IMR-90 (cell line): Measurements from ENCODE around the gene ESR2. TPM values are rescaled to one million over a fixed set of nuclear protein-coding genes. Genes with fewer than 3 reads are reported as not detected.

ENCODE experiments used
- ATAC-seq: fragments of 200-7000 bp; cut with Tn5 transposase; 2 replicates; pipeline ENCODE4 v1.9.1; 2020; ENCODE audit warnings: low read depth, mild to moderate bottlenecking, moderate library complexity
- BruUV-seq: library from RNA; stranded (reverse); fragments of 400-500 nt; replicated peaks from 2 replicates; lab custom pipeline; 2021; lab: Mats Ljungman, UMichigan
- CTCF ChIA-PET: fragments of 300-600 bp; formaldehyde crosslinking; extraction: SDS; loops from one replicate; lab custom pipeline; 2021; ENCODE audit warnings: antibody characterized with exemption; lab: Yijun Ruan, JAX
- POLR2A ChIA-PET: fragments of 300-600 bp; sonication (Branson Sonifier 250); formaldehyde crosslinking; loops from one replicate; lab custom pipeline; 2022; ENCODE audit warnings: antibody characterized with exemption; ENCODE audit not compliant: unreplicated experiment; lab: Charles Lee
- DNase-seq: peaks from one replicate; pipeline ENCODE4 v3.0.0; 2013
- H2AFZ ChIP-seq: replicated peaks from 2 replicates; pipeline ENCODE3; 2013; ENCODE audit warnings: low read length, mild to moderate bottlenecking; ENCODE audit not compliant: poor library complexity
- H2AK5ac ChIP-seq: 2 replicates; pipeline ENCODE4 v1.6.1; 2013; ENCODE audit warnings: low read depth, low read length, inconsistent platforms
- H2AK9ac ChIP-seq: replicated peaks from 2 replicates; pipeline ENCODE3; 2013; ENCODE audit warnings: mild to moderate bottlenecking, low read depth, low read length, moderate library complexity; ENCODE audit not compliant: poor library complexity
- H2BK120ac ChIP-seq: 2 replicates; pipeline ENCODE4 v1.6.1; 2013; ENCODE audit warnings: low read depth, low read length, inconsistent platforms
- H2BK15ac ChIP-seq: 3 replicates; pipeline ENCODE4 v1.6.1; 2013; ENCODE audit warnings: low read depth, low read length, inconsistent platforms
- H2BK20ac ChIP-seq: 2 replicates; pipeline ENCODE4 v1.6.1; 2013; ENCODE audit warnings: low read depth, mild to moderate bottlenecking, inconsistent platforms, low read length, moderate library complexity
- H2BK5ac ChIP-seq: 2 replicates; pipeline ENCODE4 v1.6.1; 2013; ENCODE audit warnings: mild to moderate bottlenecking, low read depth, low read length, inconsistent platforms; ENCODE audit not compliant: poor library complexity, severe bottlenecking
- H3K14ac ChIP-seq: replicated peaks from 2 replicates; pipeline ENCODE4 v1.6.1; 2013; ENCODE audit warnings: low read depth, low read length, inconsistent platforms
- H3K18ac ChIP-seq: 2 replicates; pipeline ENCODE4 v1.6.1; 2013; ENCODE audit warnings: low read depth, low read length, control low read depth
- H3K23ac ChIP-seq: 2 replicates; pipeline ENCODE4 v1.6.1; 2013; ENCODE audit warnings: low read depth, low read length, inconsistent platforms
- H3K27ac ChIP-seq: 2 replicates; pipeline ENCODE4 v1.5.1; 2013; ENCODE audit warnings: mild to moderate bottlenecking, control low read depth, low read length; ENCODE audit not compliant: insufficient read depth
- H3K27me3 ChIP-seq: 2 replicates; pipeline ENCODE4 v1.6.1; 2013; ENCODE audit warnings: low read length; ENCODE audit not compliant: control insufficient read depth, insufficient read depth
- H3K36me3 ChIP-seq: 2 replicates; pipeline ENCODE4 v1.6.1; 2013; ENCODE audit warnings: low read length, mixed read lengths; ENCODE audit not compliant: control insufficient read depth, insufficient read depth
- H3K4ac ChIP-seq: 2 replicates; pipeline ENCODE4 v1.6.1; 2013; ENCODE audit warnings: low read depth, low read length, inconsistent platforms
- H3K4me1 ChIP-seq: 2 replicates; pipeline ENCODE4 v1.6.1; 2013; ENCODE audit warnings: low read length, mixed read lengths; ENCODE audit not compliant: control insufficient read depth, insufficient read depth
- H3K4me2 ChIP-seq: 2 replicates; pipeline ENCODE4 v1.6.1; 2013; ENCODE audit warnings: low read depth, mild to moderate bottlenecking, control low read depth, low read length, moderate library complexity
- H3K4me3 ChIP-seq: 2 replicates; pipeline ENCODE4 v1.5.1; 2013; ENCODE audit warnings: low read depth, mild to moderate bottlenecking, control low read depth, low read length, moderate library complexity; ENCODE audit not compliant: insufficient read depth
- H3K56ac ChIP-seq: 2 replicates; pipeline ENCODE4 v1.6.1; 2013; ENCODE audit warnings: low read length, inconsistent platforms; ENCODE audit not compliant: insufficient read depth; ENCODE audit errors: extremely low read depth
- H3K79me1 ChIP-seq, 2 experiments: 2 replicates each; pipeline ENCODE4 v1.6.1; 2013; ENCODE audit warnings: low read length in 2 of 2, inconsistent platforms in 1 of 2, low read depth in 1 of 2
- H3K9ac ChIP-seq: 2 replicates; pipeline ENCODE4 v1.6.1; 2013; ENCODE audit warnings: low read depth, low read length, control low read depth
- H3K9me1 ChIP-seq: 2 replicates; pipeline ENCODE4 v1.6.1; 2013; ENCODE audit warnings: low read length, inconsistent platforms; ENCODE audit not compliant: insufficient read depth
- H3K9me3 ChIP-seq: 2 replicates; pipeline ENCODE4 v1.6.1; 2013; ENCODE audit warnings: low read length; ENCODE audit not compliant: control insufficient read depth, insufficient read depth
- H4K20me1 ChIP-seq: 2 replicates; pipeline ENCODE4 v1.6.1; 2013; ENCODE audit warnings: low read length, inconsistent platforms; ENCODE audit not compliant: insufficient read depth
- H4K5ac ChIP-seq: 2 replicates; pipeline ENCODE4 v1.6.1; 2013; ENCODE audit warnings: mild to moderate bottlenecking, low read depth, low read length, control low read depth
- H4K8ac ChIP-seq, 2 experiments: 2 replicates each; pipeline ENCODE4 v1.6.1; 2013; ENCODE audit warnings: low read depth in 2 of 2, low read length in 2 of 2, control low read depth in 1 of 2, inconsistent platforms in 1 of 2
- H4K91ac ChIP-seq: 2 replicates; pipeline ENCODE4 v1.6.1; 2013; ENCODE audit warnings: low read depth, low read length, inconsistent platforms; ENCODE audit not compliant: insufficient read depth
- BHLHE40 ChIP-seq: fragments of 150-350 bp; IDR thresholded peaks from 2 replicates; pipeline ENCODE4 v1.6.1; 2016; ENCODE audit warnings: mild to moderate bottlenecking, low read depth, low read length
- CEBPB ChIP-seq: IDR thresholded peaks from 2 replicates; pipeline ENCODE4 v1.6.1; 2012; ENCODE audit warnings: low read depth, low read length, improper control_type of control experiment
- FOS ChIP-seq: fragments of 150-350 bp; IDR thresholded peaks from 2 replicates; pipeline ENCODE4 v1.6.1; 2016; ENCODE audit warnings: low read depth, low read length
- WGBS, 2 experiments: methylation state at CpG; one replicate each; pipeline versions ENCODE4 v1.1.5 to v1.1.7; 2013; ENCODE audit warnings: missing lambda C conversion rate in 2 of 2; ENCODE audit not compliant: insufficient read length in 1 of 2; ENCODE audit errors: extremely low coverage in 2 of 2; 5-methylcytosine and 5-hydroxymethylcytosine counted together
- dilution Hi-C: fragments of 300-500 bp; cut with HindIII; formaldehyde crosslinking; loops from one replicate; pipeline ENCODE4 v1.14.3; 2018; ENCODE audit warnings: low sequenced_read_pairs; ENCODE audit not compliant: unreplicated experiment
- in situ Hi-C: fragments of 300-500 bp; cut with MboI; formaldehyde crosslinking; loops from 3 replicates; pipeline ENCODE4 v1.14.3; 2019; ENCODE audit warnings: low sequenced_read_pairs, inconsistent platforms, mixed read lengths
- intact Hi-C: fragments of 100-400 bp; cut with micrococcal nuclease; formaldehyde crosslinking; loops from 2 replicates; pipeline ENCODE4 v1.10.0; 2022
- polyA plus RNA-seq, 3 experiments: library from polyadenylated mRNA; depleted of rRNA; stranded (reverse); fragments of >200 nt; gene quantifications; 2 replicates each; pipeline ENCODE4 v1.2.3, GENCODE V29; 2012; ENCODE audit warnings: low replicate concordance in 1 of 3
- total RNA-seq: library from RNA; depleted of rRNA; stranded (reverse); fragments of >200 nt; gene quantifications from 2 replicates; pipeline ENCODE4 v1.2.3, GENCODE V29; 2012

The ESR2 gene
- total and polyA plus RNA-seq, 2 of the 4 experiments (the other 2 are of a cell fraction): under 0.01 to 0.03 TPM

DNA sequence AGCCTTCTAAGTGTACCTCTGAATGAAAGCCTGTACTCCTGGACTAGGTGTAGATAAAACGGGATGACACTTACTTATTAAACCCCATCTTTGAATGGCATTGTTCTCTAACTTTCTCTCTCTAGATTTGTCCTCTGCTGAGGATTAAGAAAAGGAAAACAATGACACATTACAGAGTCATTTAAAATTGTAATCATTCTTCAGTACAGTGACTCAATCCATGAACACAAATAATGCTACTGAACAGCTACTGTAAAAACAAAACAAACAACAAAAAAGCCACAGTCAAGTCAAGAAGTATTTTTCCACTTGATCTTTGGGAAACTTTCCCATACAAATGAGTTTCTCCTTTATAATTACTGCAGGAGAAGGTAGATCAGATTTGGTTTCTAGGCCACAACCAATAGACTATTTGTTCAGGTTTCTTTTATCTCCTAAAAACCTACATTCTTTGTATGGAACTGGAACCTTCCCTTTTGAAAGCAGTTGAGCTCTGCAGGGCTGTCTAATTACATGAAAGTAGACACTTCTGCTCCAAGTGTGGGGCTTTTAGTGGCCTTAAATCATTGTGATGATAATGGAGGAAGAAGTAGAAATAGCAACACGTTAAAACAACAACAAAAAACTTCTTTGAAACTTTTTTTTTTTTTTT, 219.1 kb downstream of the ESR2 start:
- Histone ChIP-seq H3K9ac (no peak overlapping the region), H2BK5ac (no peak overlapping the region), H3K9me3 (no peaks in the 10 kb centered on the region), H3K4ac (no peak overlapping the region), H2AK9ac (no peak overlapping the region), H3K18ac (no peak overlapping the region), H2BK15ac (no peak overlapping the region), H2BK20ac (no peak overlapping the region), H2AK5ac (no peak overlapping the region), H3K23ac (no peak overlapping the region), H2AFZ (no peak overlapping the region), H3K14ac (no peak overlapping the region), H4K5ac (no peak overlapping the region), H4K91ac (no peak overlapping the region), H3K4me1 (no peaks in the 10 kb centered on the region), H4K8ac (no peak overlapping the region), H3K27me3 (peaks cover 3% of the 10 kb centered on the region; the same call in 1 of the 2 replicates), H3K4me2 (no peak overlapping the region; the same call in 1 of the 2 replicates), H3K79me1 (no peaks in the 10 kb centered on the region), H4K20me1 (peaks cover 2% of the 10 kb centered on the region; the same call in 1 of the 2 replicates), H3K27ac (no peak overlapping the region), H3K4me3 (no peak overlapping the region), H3K9me1 (no peaks in the 10 kb centered on the region), H2BK120ac (no peak overlapping the region), H3K56ac (no peak overlapping the region), H3K36me3 (no peaks in the 10 kb centered on the region)
- intact Hi-C loops: no loop called here
- no TSS peak for BruUV-seq
- TF ChIP-seq BHLHE40 (no peak), FOS (0 out of 2 replicates have a peak, but pooled peaks have one; percentile 31), CEBPB (0 out of 2 replicates have a peak, but pooled peaks have one; percentile 17)
- ChIA-PET POLR2A (no interaction called here), CTCF (interaction anchor here (0.7 to 1.6 kb wide), 2 partner anchors 12 to 228 kb away, joined by 3 to 4 read pairs; no protein-coding TSS in a partner anchor)
- dilution Hi-C loops: no loop called here
- WGBS, 2 experiments: no CpG with 5 or more reads among the region's 2 CpGs
- in situ Hi-C loops: no loop called here
- DNase-seq: peak; percentile 63
- ATAC-seq: peak; percentile 84
